GM12874 (cell line): ENCODE results near the gene CELSR3.

Experiments used
- CTCF ChIP-seq: IDR thresholded peaks from 2 replicates; pipeline ENCODE4 v1.5.1; 2011; ENCODE audit warnings: low read depth, mild to moderate bottlenecking, control low read depth, low read length, moderate library complexity; ENCODE audit not compliant: insufficient read depth

CELSR3 gene

DNA sequence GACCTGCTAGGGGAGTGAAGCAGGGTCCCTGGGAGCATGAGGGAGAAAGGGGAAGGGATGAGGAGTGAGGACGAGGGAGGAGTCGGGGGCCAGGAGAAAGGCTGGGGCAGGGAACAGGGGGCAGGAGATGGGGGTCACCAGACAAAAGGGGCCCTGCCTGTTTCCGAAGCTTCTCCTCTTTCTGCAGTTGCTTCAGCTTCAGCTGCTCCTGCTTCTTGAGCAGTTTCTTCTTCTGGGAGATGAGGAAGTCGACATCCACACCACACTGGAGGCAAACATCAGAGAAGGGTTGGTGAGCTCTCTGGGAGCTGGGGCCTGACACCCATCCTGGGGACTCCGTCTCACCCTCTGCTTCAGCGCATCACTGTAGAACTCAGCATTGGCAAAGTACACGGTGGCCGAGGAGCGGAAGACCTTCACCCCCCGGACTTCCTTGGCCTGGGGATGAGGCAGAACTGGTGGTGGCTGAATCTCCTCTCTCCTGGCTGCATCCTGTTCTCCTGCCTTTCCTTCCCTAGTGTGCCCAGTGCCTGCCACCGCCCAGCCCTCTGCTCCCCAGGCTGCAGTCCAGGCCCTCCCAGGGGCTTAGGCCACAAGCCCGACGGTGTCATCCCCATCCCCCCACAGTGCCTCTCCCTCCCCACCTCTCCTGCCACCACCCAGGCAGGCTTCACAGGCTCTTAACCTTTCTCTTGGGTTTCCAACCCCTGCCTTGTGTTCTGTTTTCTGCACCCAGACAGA lies 34.2 kb downstream of the CELSR3 start:
- TF ChIP-seq CTCF: no peak

GRCh38 chr3:48625600-48625999 lies 37.1 kb downstream of the CELSR3 start:
- no peak for TF ChIP-seq CTCF

GRCh38 chr3:48624767-48625166 lies 37.9 kb downstream of the CELSR3 start:
- TF ChIP-seq CTCF: no peak

GRCh38 chr3:48623851-48624547 lies 38.7 kb downstream of the CELSR3 start:
- no peak for TF ChIP-seq CTCF

GRCh38 chr3:48621461-48621869 lies 41.2 kb downstream of the CELSR3 start, which contains the start of gene TMEM89:
Gene TMEM89 (minus strand): TSS chr3:48621769. CDS start chr3:48621756, 13 bp downstream.
- no peak for TF ChIP-seq CTCF

GRCh38 chr3:48619541-48620524 lies 42.9 kb downstream of the CELSR3 start:
- no peak for TF ChIP-seq CTCF

GRCh38 chr3:48617559-48617958 lies 45.1 kb downstream of the CELSR3 start:
- no peak for TF ChIP-seq CTCF
